ENCODE data around the gene TMEM86A. TPM values are rescaled to one million over a fixed set of nuclear protein-coding genes. Genes with fewer than 3 reads are reported as not detected.
A peak's percentile ranks its signal among the peaks of the same experiment; 100 is the strongest.

TMEM86A gene
- total RNA-seq, 4 donors from 2014 or later: 5.4 to 11.0 (median 6.8) TPM

- peak overlapping the region in 2 of 4 donors; percentile 54 to 79 for H3K27ac ChIP-seq
- TF ChIP-seq EP300 (IDR thresholded peaks at IDR 0.05) (peak in 1 of 2 donors; percentile 8), POLR2A (IDR thresholded peaks at IDR 0.05) (no peak)
- TF ChIP-seq, protein P1, sequence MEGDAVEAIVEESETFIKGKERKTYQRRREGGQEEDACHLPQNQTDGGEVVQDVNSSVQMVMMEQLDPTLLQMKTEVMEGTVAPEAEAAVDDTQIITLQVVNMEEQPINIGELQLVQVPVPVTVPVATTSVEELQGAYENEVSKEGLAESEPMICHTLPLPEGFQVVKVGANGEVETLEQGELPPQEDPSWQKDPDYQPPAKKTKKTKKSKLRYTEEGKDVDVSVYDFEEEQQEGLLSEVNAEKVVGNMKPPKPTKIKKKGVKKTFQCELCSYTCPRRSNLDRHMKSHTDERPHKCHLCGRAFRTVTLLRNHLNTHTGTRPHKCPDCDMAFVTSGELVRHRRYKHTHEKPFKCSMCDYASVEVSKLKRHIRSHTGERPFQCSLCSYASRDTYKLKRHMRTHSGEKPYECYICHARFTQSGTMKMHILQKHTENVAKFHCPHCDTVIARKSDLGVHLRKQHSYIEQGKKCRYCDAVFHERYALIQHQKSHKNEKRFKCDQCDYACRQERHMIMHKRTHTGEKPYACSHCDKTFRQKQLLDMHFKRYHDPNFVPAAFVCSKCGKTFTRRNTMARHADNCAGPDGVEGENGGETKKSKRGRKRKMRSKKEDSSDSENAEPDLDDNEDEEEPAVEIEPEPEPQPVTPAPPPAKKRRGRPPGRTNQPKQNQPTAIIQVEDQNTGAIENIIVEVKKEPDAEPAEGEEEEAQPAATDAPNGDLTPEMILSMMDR (IDR thresholded peaks at IDR 0.05): no peak
- 50 to 78% methylated on average over 10 to 12 of the region's 12 CpGs for WGBS, 2 donors
- no peaks in the 10 kb centered on the region for H3K9me3 ChIP-seq
- DNase-seq (ENCODE audit: low spot score in 2 of 2): peak in 1 of 2 donors; percentile 17
- no peaks in the 10 kb centered on the region for H3K36me3 ChIP-seq
- no peaks in the 10 kb centered on the region for H3K27me3 ChIP-seq
- H3K4me3 ChIP-seq: no peak overlapping the region
- H3K4me1 ChIP-seq: peaks cover 0 to 25% (median 3%) of the 10 kb centered on the region in 4 donors
Measured at GRCh38 chr11:18749681-18750319, 51.2 kb downstream of the TMEM86A start.

DNA sequence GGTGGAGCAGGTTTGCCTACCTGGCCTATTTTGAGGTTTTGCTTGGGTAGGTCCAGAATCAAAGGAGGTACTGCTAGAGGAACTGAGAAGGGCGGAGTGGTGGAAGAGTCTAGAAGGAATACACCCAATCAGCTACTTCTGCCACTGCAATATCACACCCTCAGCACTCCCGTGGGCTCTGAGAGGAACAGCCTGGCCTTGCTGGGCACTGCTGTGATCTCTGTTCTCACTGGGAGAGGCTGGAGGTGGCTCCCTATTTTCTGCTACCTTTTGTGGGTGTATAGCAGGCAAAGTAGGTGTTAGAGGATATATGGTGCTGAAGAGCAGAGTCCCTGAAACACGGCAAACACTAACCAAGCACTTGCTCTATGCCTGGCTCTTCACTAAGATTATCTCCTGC lies 52.4 kb downstream of the TMEM86A start:
- Histone ChIP-seq H3K27ac (no peak overlapping the region), H3K4me1 (peaks cover 0 to 25% (median 3%) of the 10 kb centered on the region in 4 donors), H3K36me3 (no peaks in the 10 kb centered on the region), H3K4me3 (no peak overlapping the region), H3K9me3 (no peaks in the 10 kb centered on the region), H3K27me3 (no peaks in the 10 kb centered on the region)
- DNase-seq (ENCODE audit: low spot score in 2 of 2): no peak
- WGBS, 2 donors: 79 to 92% methylated on average over 3 of the region's 3 CpGs
- TF ChIP-seq POLR2A (IDR thresholded peaks at IDR 0.05) (no peak), EP300 (IDR thresholded peaks at IDR 0.05) (no peak)
- TF ChIP-seq, protein P1 (IDR thresholded peaks at IDR 0.05): no peak

GRCh38 chr11:18752502-18752901 lies 53.9 kb downstream of the TMEM86A start:
- Histone ChIP-seq H3K4me1 (peaks cover 0 to 29% (median 3%) of the 10 kb centered on the region in 4 donors), H3K27ac (no peak overlapping the region), H3K36me3 (no peaks in the 10 kb centered on the region), H3K4me3 (no peak overlapping the region), H3K27me3 (no peaks in the 10 kb centered on the region), H3K9me3 (no peaks in the 10 kb centered on the region)
- no peak for TF ChIP-seq POLR2A (IDR thresholded peaks at IDR 0.05)
- DNase-seq (ENCODE audit: low spot score in 2 of 2): no peak
- WGBS, 2 donors: 23 to 24% methylated on average over 3 of the region's 3 CpGs

- DNase-seq (ENCODE audit: low spot score in 2 of 2): no peak
- Histone ChIP-seq H3K27me3 (no peaks in the 10 kb centered on the region), H3K9me3 (no peaks in the 10 kb centered on the region), H3K27ac (no peak overlapping the region), H3K4me3 (no peak overlapping the region), H3K4me1 (peaks cover 0 to 31% (median 3%) of the 10 kb centered on the region in 4 donors), H3K36me3 (no peaks in the 10 kb centered on the region)
- TF ChIP-seq EP300 (IDR thresholded peaks at IDR 0.05): no peak
- no peak for TF ChIP-seq POLR2A (IDR thresholded peaks at IDR 0.05)
- TF ChIP-seq, protein P1 (IDR thresholded peaks at IDR 0.05): no peak
- WGBS, 2 donors: 35 to 46% methylated on average over 4 to 5 of the region's 5 CpGs
Measured at GRCh38 chr11:18754308-18754707, 55.7 kb downstream of the TMEM86A start.

Other genes with a start within 250 kb of the TMEM86A start
- not detected for gene LDHAL6A, start 242.9 kb upstream of the TMEM86A start, total RNA-seq
- 100 to 1,000 TPM in 2 of 4 donors, 10 to 100 TPM in 2; 83.3 to 104 (median 99.1) TPM for gene TSG101, start 171.8 kb upstream of the TMEM86A start, total RNA-seq
- gene UEVLD, start 110.0 kb upstream of the TMEM86A start, total RNA-seq: 10 to 100 TPM in 3 of 4 donors, 1 to 10 TPM in 1; 9.6 to 25.8 (median 15.8) TPM
- 1 to 10 TPM in 1 of 4 donors, under 1 TPM in 1, not detected in 2; 0.30 to 2.9 TPM for gene MISFA, start 99.0 kb upstream of the TMEM86A start, total RNA-seq
- gene SPTY2D1, start 64.4 kb upstream of the TMEM86A start, total RNA-seq: 10 to 100 TPM; 12.3 to 24.3 (median 16.9) TPM
- under 1 TPM in 2 of 4 donors, not detected in 2; 0.44 to 0.90 TPM for gene IGSF22, start 27.4 kb downstream of the TMEM86A start, total RNA-seq
- 10 to 100 TPM in 3 of 4 donors, 1 to 10 TPM in 1; 1.2 to 18.8 (median 15.1) TPM for gene PTPN5, start 93.0 kb downstream of the TMEM86A start, total RNA-seq
- gene MRGPRX1, start 240.6 kb downstream of the TMEM86A start, total RNA-seq: not detected